ENCODE measurements around the gene SYNGR2. TPM values are rescaled to one million over a fixed set of nuclear protein-coding genes. Genes with fewer than 3 reads are reported as not detected.

SYNGR2 gene
- total RNA-seq, 1 donor from 2014 or later, result 41.9 TPM

GRCh38 chr17:78146471-78146869 is 21.9 kb upstream of the SYNGR2 start:
- FAIRE-seq, result no peak
- no peak overlapping the region for H3K4me3 ChIP-seq (ENCODE audit: low read depth, low read length)
- H3K27me3 ChIP-seq (ENCODE audit: control insufficient read depth, insufficient read depth, low read length), result no peaks in the 10 kb centered on the region
- no peaks in the 10 kb centered on the region for H3K36me3 ChIP-seq (ENCODE audit: control insufficient read depth, insufficient read depth, low read length)
- no peak for TF ChIP-seq CTCF (IDR thresholded peaks at IDR 0.05; ENCODE audit: insufficient read depth, low read length, severe bottlenecking)
- DNase-seq (ENCODE audit: low read depth), result no peak

- no peaks in the 10 kb centered on the region for H3K27me3 ChIP-seq (ENCODE audit: control insufficient read depth, insufficient read depth, low read length)
- no peak for FAIRE-seq
- H3K4me3 ChIP-seq (ENCODE audit: low read depth, low read length), result no peak overlapping the region
- no peak for DNase-seq (ENCODE audit: low read depth)
- no peak for TF ChIP-seq CTCF (IDR thresholded peaks at IDR 0.05; ENCODE audit: insufficient read depth, low read length, severe bottlenecking)
- no peaks in the 10 kb centered on the region for H3K36me3 ChIP-seq (ENCODE audit: control insufficient read depth, insufficient read depth, low read length)
Observed at GRCh38 chr17:78146881-78147280, 21.5 kb upstream of the SYNGR2 start.

- H3K27me3 ChIP-seq (ENCODE audit: control insufficient read depth, insufficient read depth, low read length), result no peaks in the 10 kb centered on the region
- no peak overlapping the region for H3K4me3 ChIP-seq (ENCODE audit: low read depth, low read length)
- FAIRE-seq (no peak), DNase-seq (ENCODE audit: low read depth) (no peak)
- H3K36me3 ChIP-seq (ENCODE audit: control insufficient read depth, insufficient read depth, low read length), result no peaks in the 10 kb centered on the region
- TF ChIP-seq CTCF (IDR thresholded peaks at IDR 0.05; ENCODE audit: insufficient read depth, low read length, severe bottlenecking), result no peak
Observed at GRCh38 chr17:78147315-78147998, 20.9 kb upstream of the SYNGR2 start.

- Histone ChIP-seq H3K4me3 (ENCODE audit: low read depth, low read length) (no peak overlapping the region), H3K36me3 (ENCODE audit: control insufficient read depth, insufficient read depth, low read length) (no peaks in the 10 kb centered on the region), H3K27me3 (ENCODE audit: control insufficient read depth, insufficient read depth, low read length) (no peaks in the 10 kb centered on the region)
- FAIRE-seq (no peak), DNase-seq (ENCODE audit: low read depth) (no peak)
- no peak for TF ChIP-seq CTCF (IDR thresholded peaks at IDR 0.05; ENCODE audit: insufficient read depth, low read length, severe bottlenecking)
Observed at GRCh38 chr17:78148286-78149016, 19.9 kb upstream of the SYNGR2 start.

GRCh38 chr17:78151514-78152008 is 16.8 kb upstream of the SYNGR2 start:
- Histone ChIP-seq H3K27me3 (ENCODE audit: control insufficient read depth, insufficient read depth, low read length) (no peaks in the 10 kb centered on the region), H3K4me3 (ENCODE audit: low read depth, low read length) (no peak overlapping the region), H3K36me3 (ENCODE audit: control insufficient read depth, insufficient read depth, low read length) (no peaks in the 10 kb centered on the region)
- no peak for FAIRE-seq
- peak; percentile 46 for DNase-seq (ENCODE audit: low read depth)
- TF ChIP-seq CTCF (IDR thresholded peaks at IDR 0.05; ENCODE audit: insufficient read depth, low read length, severe bottlenecking), result no peak
